GM12878 (cell line): ENCODE data around the gene JUND. TPM values are rescaled to one million over a fixed set of nuclear protein-coding genes. Genes with fewer than 3 reads are reported as not detected.

Experiments used
- ATAC-seq: fragments of 200-7000 bp; cut with Tn5 transposase; 3 replicates; pipeline ENCODE4 v1.9.1; 2020; ENCODE audit warnings: mild to moderate bottlenecking, moderate library complexity
- BruUV-seq: library from RNA; stranded (reverse); fragments of 400-500 nt; replicated peaks from 2 replicates; lab custom pipeline; 2021; lab: Mats Ljungman, UMichigan
- CTCF ChIA-PET: fragments of 300-600 bp; sonication (Branson Sonifier 250); formaldehyde crosslinking; extraction: SDS; loops from one replicate; lab custom pipeline; 2021; ENCODE audit warnings: inconsistent platforms; lab: Yijun Ruan, JAX
- POLR2A ChIA-PET: fragments of 350-600 bp; formaldehyde crosslinking; extraction: SDS; loops from one replicate; lab custom pipeline; 2021; ENCODE audit warnings: inconsistent platforms; lab: Charles Lee
- RAD21 ChIA-PET: fragments of 300-600 bp; sonication (Branson Sonifier 250); formaldehyde crosslinking; loops from one replicate; lab custom pipeline; 2023; ENCODE audit warnings: antibody characterized with exemption; ENCODE audit not compliant: unreplicated experiment; lab: Charles Lee
- SMC1A ChIA-PET: fragments of 300-600 bp; sonication (Branson Sonifier 250); formaldehyde crosslinking; loops from one replicate; lab custom pipeline; 2023; ENCODE audit not compliant: unreplicated experiment, uncharacterized antibody; lab: Charles Lee
- DNase-seq: peaks from one replicate; pipeline ENCODE4 v3.0.0-alpha.2; 2011; ENCODE audit warnings: low read depth, low spot score
- FAIRE-seq: peaks from 3 replicates; lab custom pipeline; 2011; peaks lifted over from hg19 to GRCh38; lab: Jason Lieb, UNC
- H2AFZ ChIP-seq: 2 replicates; pipeline ENCODE4 v1.6.0; 2011; ENCODE audit warnings: low read depth, low read length, control low read depth; ENCODE audit not compliant: control insufficient read depth
- H3K27ac ChIP-seq: 2 replicates; pipeline ENCODE4 v1.5.1; 2011; ENCODE audit warnings: control low read depth; ENCODE audit not compliant: control insufficient read depth, insufficient read depth
- H3K27me3 ChIP-seq, 2 experiments: replicated peaks in 1 of 2; 2 replicates each; pipeline versions ENCODE4 v1.6.0 to v1.6.1; 2011; ENCODE audit warnings: low read length in 1 of 2; ENCODE audit not compliant: control insufficient read depth in 2 of 2, insufficient read depth in 2 of 2
- H3K36me3 ChIP-seq, 2 experiments: 2 replicates each; pipeline ENCODE4 v1.5.1; 2011; ENCODE audit warnings: low read length in 1 of 2; ENCODE audit not compliant: control insufficient read depth in 2 of 2, insufficient read depth in 2 of 2
- H3K4me1 ChIP-seq: 2 replicates; pipeline ENCODE4 v1.6.1; 2011; ENCODE audit warnings: mild to moderate bottlenecking, low read length, moderate library complexity, mixed read lengths; ENCODE audit not compliant: control insufficient read depth, insufficient read depth
- H3K4me2 ChIP-seq: 2 replicates; pipeline ENCODE4 v1.6.0; 2011; ENCODE audit warnings: control low read depth; ENCODE audit not compliant: control insufficient read depth, insufficient read depth
- H3K4me3 ChIP-seq: fragments of 200-600 bp; sonication (generic); 2 replicates; pipeline ENCODE4 v1.5.1; 2016
- H3K79me2 ChIP-seq: 2 replicates; pipeline ENCODE4 v1.6.0; 2011; ENCODE audit warnings: low read length; ENCODE audit not compliant: control insufficient read depth, insufficient read depth
- H3K9ac ChIP-seq: 2 replicates; pipeline ENCODE4 v1.8.0; 2011; ENCODE audit warnings: low read length, control low read depth, mixed read lengths; ENCODE audit not compliant: control insufficient read depth, insufficient read depth
- H3K9me3 ChIP-seq: replicated peaks from 3 replicates; pipeline ENCODE4 v1.5.1; 2011; ENCODE audit warnings: mild to moderate bottlenecking, low read length; ENCODE audit not compliant: control insufficient read depth, insufficient read depth
- H4K20me1 ChIP-seq: 2 replicates; pipeline ENCODE4 v1.6.0; 2011; ENCODE audit not compliant: control insufficient read depth, insufficient read depth
- BHLHE40 ChIP-seq, 2 experiments: fragments of 450-650 bp in 1 of 2; IDR thresholded peaks; 2 replicates each; pipeline ENCODE4 v1.6.1; 2011 to 2017; ENCODE audit warnings: low read depth in 2 of 2, borderline replicate concordance in 1 of 2, improper control_type of control experiment in 1 of 2, low read length in 1 of 2, mild to moderate bottlenecking in 1 of 2
- BMI1 ChIP-seq: fragments of 450-650 bp; IDR thresholded peaks from 2 replicates; pipeline ENCODE4 v1.6.1; 2016; ENCODE audit warnings: mild to moderate bottlenecking, moderate library complexity, borderline replicate concordance
- LARP7 ChIP-seq: fragments of 450-650 bp; IDR thresholded peaks from 2 replicates; pipeline ENCODE4 v1.6.1; 2017; ENCODE audit warnings: mild to moderate bottlenecking
- MXI1 ChIP-seq: fragments of 150-350 bp; IDR thresholded peaks from 2 replicates; pipeline ENCODE4 v1.6.1; 2011; ENCODE audit warnings: low read depth, mild to moderate bottlenecking, inconsistent platforms, low read length, improper control_type of control experiment
- RAD21 ChIP-seq: IDR thresholded peaks from 2 replicates; pipeline ENCODE4 v1.6.1; 2011; ENCODE audit warnings: mild to moderate bottlenecking, low read depth, low read length, moderate library complexity; ENCODE audit not compliant: insufficient read depth
- TCF12 ChIP-seq: IDR thresholded peaks from 2 replicates; pipeline ENCODE4 v1.6.1; 2011; ENCODE audit warnings: low read depth, mild to moderate bottlenecking, low read length
- ZZZ3 ChIP-seq: IDR thresholded peaks from 2 replicates; pipeline ENCODE4 v1.6.1; 2011; ENCODE audit warnings: low read depth; ENCODE audit not compliant: control insufficient read depth, insufficient read length
- WGBS: methylation state at CpG from one replicate; pipeline ENCODE4 v1.1.6; 2016; ENCODE audit warnings: low lambda C conversion rate; ENCODE audit not compliant: insufficient replicate concordance, insufficient coverage; ENCODE audit errors: missing lambda C conversion rate; 5-methylcytosine and 5-hydroxymethylcytosine counted together
- in situ Hi-C: fragments of 300-500 bp; cut with MboI; formaldehyde crosslinking; loops from 9 replicates; pipeline ENCODE4 v1.14.3; 2018; ENCODE audit warnings: mixed read lengths
- intact Hi-C: fragments of 100-400 bp; cut with micrococcal nuclease; formaldehyde crosslinking; loops from one replicate; pipeline ENCODE4 v1.14.2; 2022; ENCODE audit not compliant: unreplicated experiment
- polyA plus RNA-seq, 11 experiments: library from polyadenylated mRNA; depleted of rRNA in 4 of 11; unstranded in 6 of 11; stranded (reverse) in 5 of 11; fragments of >200 nt; fragmentation: Nextera tagmentation in 4 of 11; fragmentation: Illumina TruSeq in 1 of 11; extraction: Ambion mirVana in 4 of 11; extraction: Trizol in 1 of 11; gene quantifications; 1 replicate in 1 of 11; 2 replicates in 10 of 11; pipeline versions ENCODE4 v1.2.1 to v1.2.3, GENCODE V29; 2011 to 2016; ENCODE audit warnings: inconsistent platforms in 2 of 11, missing spikeins in 2 of 11, low read depth in 1 of 11
- total RNA-seq, 4 experiments: library from RNA; depleted of rRNA in 3 of 4; stranded (reverse); fragments of >200 nt in 3 of 4; fragmentation: Illumina TruSeq in 1 of 4; extraction: Trizol in 1 of 4; gene quantifications; 2 replicates each; pipeline versions ENCODE4 v1.2.1 to v1.2.3, GENCODE V29; 2013 to 2021
- TF ChIP-seq, protein P1 (sequence below): fragments of 450-650 bp; IDR thresholded peaks from 2 replicates; pipeline ENCODE4 v1.6.1; 2014; ENCODE audit warnings: mild to moderate bottlenecking

The JUND gene
- total and polyA plus RNA-seq, 10 of the 15 experiments (the other 5 are each of a cell fraction or from before 2014, with no cell fraction given), result 7.4 to 164 (median 18.8) TPM

DNA sequence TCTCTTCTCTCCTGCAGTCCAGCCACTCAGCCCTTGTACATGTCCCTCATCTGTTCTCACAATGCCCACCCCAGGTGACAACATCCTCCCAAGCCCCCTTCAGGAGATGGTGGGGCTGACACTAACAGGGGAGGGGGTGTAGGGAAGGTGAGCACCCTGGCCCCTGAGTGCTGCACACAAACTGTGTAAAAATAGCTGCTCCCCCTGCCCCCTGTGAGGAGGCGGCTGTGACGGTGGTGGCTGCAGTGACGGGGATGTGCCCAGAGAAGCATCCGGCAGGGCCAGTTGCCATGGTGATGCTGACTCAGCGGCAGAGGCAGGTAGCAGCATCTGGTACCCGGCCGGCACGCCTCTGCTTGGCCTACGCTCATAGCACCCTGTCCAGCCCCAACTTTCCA is 13.0 kb upstream of the JUND start:
- RAD21 ChIA-PET, result interaction anchor here (1.3 to 5.8 kb wide), 2 partner anchors 10 to 14 kb away, joined by 3 to 136 read pairs; partner anchors contain the start of gene JUND
- ATAC-seq, result peak; percentile 8

More for the DNA sequence above, 13.0 kb upstream of the JUND start:
- DNase-seq, result no peak
- Histone ChIP-seq H3K36me3 (no peaks in the 10 kb centered on the region), H3K4me2 (0 out of 2 replicates have a peak overlapping the region, but pooled peaks have one; percentile 3), H3K9ac (no peak overlapping the region), H4K20me1 (no peaks in the 10 kb centered on the region), H3K27me3 (no peaks in the 10 kb centered on the region; a peak in 1 of 4 replicates), H3K9me3 (no peaks in the 10 kb centered on the region; the same call in 2 of the 3 replicates), H3K4me1 (peaks cover 27% of the 10 kb centered on the region), H3K27ac (no peak overlapping the region), H3K4me3 (no peak overlapping the region), H3K79me2 (peaks cover 5% of the 10 kb centered on the region), H2AFZ (no peak overlapping the region)
- 6% methylated on average over 9 of the region's 9 CpGs for WGBS
- in situ Hi-C loops (no loop called here), intact Hi-C loops (no loop called here)
- POLR2A ChIA-PET, result interaction anchor here (5.8 kb wide), 1 partner anchor 14 kb away, joined by 172 read pairs; the partner anchor contains the start of gene JUND
- TF ChIP-seq ZZZ3, result no peak
- TF ChIP-seq RAD21, result no peak
- TF ChIP-seq MXI1, result no peak
- TF ChIP-seq, protein P1, sequence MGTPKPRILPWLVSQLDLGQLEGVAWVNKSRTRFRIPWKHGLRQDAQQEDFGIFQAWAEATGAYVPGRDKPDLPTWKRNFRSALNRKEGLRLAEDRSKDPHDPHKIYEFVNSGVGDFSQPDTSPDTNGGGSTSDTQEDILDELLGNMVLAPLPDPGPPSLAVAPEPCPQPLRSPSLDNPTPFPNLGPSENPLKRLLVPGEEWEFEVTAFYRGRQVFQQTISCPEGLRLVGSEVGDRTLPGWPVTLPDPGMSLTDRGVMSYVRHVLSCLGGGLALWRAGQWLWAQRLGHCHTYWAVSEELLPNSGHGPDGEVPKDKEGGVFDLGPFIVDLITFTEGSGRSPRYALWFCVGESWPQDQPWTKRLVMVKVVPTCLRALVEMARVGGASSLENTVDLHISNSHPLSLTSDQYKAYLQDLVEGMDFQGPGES, result no peak
- peak; percentile 91 for TF ChIP-seq BMI1
- no peak for TF ChIP-seq LARP7
- no peak for TF ChIP-seq TCF12
- peak in 1 of 2 experiments; percentile 18; a peak in 1 of 4 replicates for TF ChIP-seq BHLHE40 (IDR thresholded peaks at IDR 0.05; ENCODE audit: borderline replicate concordance in 1 of 2, low read depth in 2 of 2, low read length in 1 of 2)
- no peak for FAIRE-seq
- BruUV-seq, result no TSS peak
- CTCF ChIA-PET, result interaction anchor here (2.7 to 4.5 kb wide), 2 partner anchors 14 to 28 kb away, joined by 25 to 81 read pairs; partner anchors contain the start of genes JUND and LSM4
- SMC1A ChIA-PET, result no interaction called here
